Epithelial cell of prostate (primary cell): ENCODE data around the gene ABHD10.

ENCODE experiments used
- DNase-seq: peaks from one replicate; pipeline ENCODE4 v3.0.0-alpha.2; 2011; ENCODE audit warnings: low read depth, low spot score
- H3K27ac ChIP-seq: fragments of 450-650 bp; 2 replicates; pipeline ENCODE4 v1.5.1; 2017; ENCODE audit warnings: mild to moderate bottlenecking

The ABHD10 gene

GRCh38 chr3:111998636-111999483 is 20.0 kb downstream of the ABHD10 start, which contains the start of gene TAGLN3:
TSS of gene TAGLN3 (plus strand) at chr3:111998922. CDS start at chr3:111999423, 501 bp downstream.
- peak within 1 kb of the TSS; percentile 4 for H3K27ac ChIP-seq
- no peak for DNase-seq

GRCh38 chr3:111999484-112000324 is 20.9 kb downstream of the ABHD10 start:
- DNase-seq = no peak
- peak overlapping the region; percentile 4 for H3K27ac ChIP-seq

GRCh38 chr3:112000367-112000771 is 21.5 kb downstream of the ABHD10 start:
- no peak for DNase-seq

DNA sequence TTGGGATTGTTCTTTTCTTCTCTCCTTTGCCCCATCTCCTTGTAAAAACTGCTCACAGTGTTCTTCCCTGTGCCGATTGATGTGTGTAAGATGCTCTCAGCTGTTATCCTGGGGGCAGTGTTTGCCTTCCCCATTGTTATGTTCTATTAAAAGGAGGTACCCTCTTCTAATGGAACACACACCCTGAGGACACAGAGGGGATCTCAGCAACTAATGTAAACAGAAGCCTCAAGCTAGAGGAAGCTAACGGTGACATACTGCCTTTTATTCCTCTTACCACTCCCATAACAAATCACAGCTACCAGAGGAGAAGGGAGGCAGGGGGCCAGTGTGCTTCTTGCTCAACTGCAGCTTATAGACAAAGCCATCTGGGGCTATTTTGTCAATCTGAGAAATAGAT is 22.1 kb downstream of the ABHD10 start:
- H3K27ac ChIP-seq = peak overlapping the region; percentile 79
- DNase-seq = no peak

More at GRCh38 chr3:112000367-112000771, 21.5 kb downstream of the ABHD10 start:
- no peak overlapping the region for H3K27ac ChIP-seq

DNA sequence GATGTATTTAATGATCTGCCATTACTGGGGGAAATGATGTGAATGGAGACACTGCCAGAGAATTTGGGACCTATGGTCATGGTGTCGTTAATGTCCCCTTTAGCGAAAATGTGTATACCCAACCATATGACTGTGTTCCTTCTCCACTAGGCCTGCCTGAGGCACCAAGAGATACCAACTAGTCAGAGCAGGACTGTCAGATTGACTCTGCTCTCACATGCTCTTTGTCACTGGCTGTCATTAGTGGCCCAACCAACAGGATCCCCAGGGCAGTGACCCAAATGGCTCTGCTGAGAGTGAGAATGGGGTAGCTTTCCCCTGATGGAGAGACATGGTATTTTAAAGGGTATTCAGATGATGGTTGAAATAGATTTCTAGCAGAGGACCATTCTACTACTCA is 22.7 kb downstream of the ABHD10 start:
- no peak for DNase-seq
- peak overlapping the region; percentile 79 for H3K27ac ChIP-seq

DNA sequence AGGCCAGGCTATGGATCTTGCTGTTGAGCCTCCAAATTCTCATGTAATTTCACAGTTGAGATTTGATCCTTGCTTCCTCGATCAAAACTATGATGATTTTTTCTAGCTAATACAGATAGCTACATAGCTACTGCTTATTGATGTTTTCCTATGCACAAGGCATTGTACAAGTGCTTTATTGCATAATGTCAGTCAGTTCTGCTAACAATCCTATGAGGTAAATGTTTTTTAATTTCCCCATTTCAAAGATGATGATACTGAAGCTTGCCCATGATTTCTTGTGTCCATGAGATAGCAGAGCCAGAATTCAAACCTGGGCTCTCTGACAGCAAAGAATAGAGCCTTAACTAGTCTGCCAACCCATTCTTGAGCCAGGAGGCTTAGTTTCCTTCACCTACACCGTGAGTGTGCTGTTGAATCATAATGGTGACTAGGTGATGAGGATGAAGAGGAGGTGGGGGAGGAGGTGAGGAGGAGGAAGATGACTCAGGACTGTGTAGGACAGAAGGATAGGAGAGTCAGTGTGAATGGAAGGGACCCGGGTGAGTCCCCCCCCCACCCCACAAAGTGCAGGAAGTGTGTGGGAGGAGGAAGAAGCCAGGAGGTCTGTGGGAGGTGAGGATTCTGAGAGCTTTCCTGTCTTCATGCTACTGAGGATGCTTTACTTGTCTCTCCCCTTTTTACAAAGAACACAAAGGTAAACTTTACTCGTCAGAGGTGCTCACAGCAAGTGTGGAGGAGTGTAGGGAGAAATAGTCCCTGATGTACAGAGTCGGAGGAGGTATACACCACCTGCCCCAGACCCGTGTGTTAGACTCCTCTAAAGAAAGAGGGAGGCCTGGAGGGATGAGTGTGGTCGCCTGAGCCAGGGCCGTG is 23.5 kb downstream of the ABHD10 start:
- peak overlapping the region; percentile 79 for H3K27ac ChIP-seq
- peak; percentile 84 for DNase-seq

DNA sequence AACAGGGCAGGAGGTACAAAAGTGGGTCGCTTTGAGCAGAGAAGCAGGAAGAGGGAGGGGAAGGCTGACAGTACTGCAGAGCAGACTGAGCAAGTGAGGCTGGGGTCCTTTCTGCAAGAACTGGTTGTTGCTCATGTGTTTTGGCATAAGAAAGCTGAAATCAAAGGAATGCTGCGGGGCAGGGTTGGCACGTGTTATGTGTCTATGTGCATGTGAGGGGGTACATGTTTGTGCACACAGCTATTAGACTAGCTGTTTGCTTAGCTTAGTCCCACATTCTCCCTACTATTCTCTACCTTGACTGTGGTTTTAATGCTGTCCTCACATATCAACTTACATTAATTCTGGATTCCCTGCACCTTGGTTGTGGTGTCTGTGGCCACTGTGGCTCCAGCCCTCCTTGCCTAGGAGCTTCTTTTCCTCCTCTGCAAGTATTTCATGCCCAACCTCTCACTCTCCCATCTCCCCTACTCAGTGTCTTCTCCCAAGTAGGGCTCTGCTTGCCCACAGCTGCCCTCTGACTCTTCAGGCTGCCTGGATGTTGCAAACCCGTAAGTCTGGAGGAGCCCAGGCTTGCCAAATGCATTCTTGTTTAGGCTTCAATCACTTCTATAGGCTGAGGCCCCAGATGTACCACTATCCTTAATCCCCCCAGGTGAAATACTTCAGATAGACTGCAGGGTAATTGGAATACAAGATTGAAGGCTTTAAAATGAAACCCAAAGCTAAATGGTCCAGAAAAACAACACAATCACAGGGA is 24.7 kb downstream of the ABHD10 start:
- peak overlapping the region; percentile 79 for H3K27ac ChIP-seq
- no peak for DNase-seq

DNA sequence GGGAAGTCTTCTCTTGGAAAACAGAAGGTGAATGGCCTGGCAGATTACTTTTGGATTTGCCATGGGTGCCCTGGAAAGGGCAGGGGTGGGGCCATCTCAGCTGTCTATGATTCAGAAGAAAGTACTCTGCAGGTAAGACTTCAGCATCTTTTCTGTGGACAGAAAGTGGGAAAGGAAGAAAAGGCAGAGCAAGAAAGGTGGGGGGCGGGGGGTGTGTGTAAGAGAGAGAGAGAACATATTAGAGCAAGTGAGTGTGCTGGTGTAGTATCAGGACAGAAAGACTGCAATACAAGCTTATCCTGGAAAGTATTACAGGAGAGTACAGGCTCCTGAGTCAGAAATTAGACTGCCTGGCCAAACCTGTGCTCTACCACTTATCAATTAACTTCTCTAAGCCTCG is 25.4 kb downstream of the ABHD10 start:
- DNase-seq = no peak
- peak overlapping the region; percentile 79 for H3K27ac ChIP-seq

DNA sequence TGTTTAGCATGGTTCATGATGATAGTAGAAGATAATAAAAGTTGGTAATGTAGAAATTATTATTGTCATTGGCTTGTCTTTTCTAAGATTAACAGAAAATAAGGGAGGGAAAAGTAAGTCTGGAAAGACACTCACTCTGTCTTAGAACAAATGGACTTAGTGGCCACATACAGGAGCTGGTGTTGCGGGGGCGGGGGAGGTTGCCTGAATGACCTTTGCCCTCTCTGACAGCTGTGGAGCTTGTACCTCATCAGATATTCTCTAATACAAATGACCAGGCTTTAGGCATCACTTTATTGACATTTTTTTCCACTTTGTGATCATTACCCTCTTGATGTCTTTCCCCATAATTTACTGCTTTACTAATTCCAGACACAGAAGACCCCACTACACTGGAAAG is 25.8 kb downstream of the ABHD10 start:
- H3K27ac ChIP-seq = peak overlapping the region; percentile 79
- no peak for DNase-seq

- no peak for DNase-seq
- peak overlapping the region; percentile 79 for H3K27ac ChIP-seq
Measured at GRCh38 chr3:112005091-112005672, 26.4 kb downstream of the ABHD10 start.

DNA sequence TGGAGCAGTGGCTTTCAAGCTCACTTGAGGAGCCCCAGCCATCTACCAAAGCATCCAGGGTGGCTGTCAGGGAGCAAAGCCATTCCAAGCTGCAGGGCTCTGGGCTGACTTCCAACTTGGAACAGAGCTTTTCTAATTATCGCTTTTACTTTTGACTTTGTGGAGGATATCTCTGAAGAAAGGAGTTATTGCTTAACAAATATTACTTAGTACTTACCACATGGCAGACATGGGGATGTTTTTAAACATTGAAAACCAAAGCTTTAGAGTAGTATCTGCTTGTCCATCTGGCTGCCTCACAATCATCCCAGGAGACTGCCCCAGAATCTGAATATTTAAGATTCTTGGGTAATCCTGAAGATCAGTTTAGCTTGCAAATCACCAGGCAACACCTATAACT is 28.8 kb downstream of the ABHD10 start:
- H3K27ac ChIP-seq = no peak overlapping the region
- DNase-seq = no peak

- H3K27ac ChIP-seq = no peak overlapping the region
- no peak for DNase-seq
Measured at GRCh38 chr3:112009670-112010069, 30.8 kb downstream of the ABHD10 start.

DNA sequence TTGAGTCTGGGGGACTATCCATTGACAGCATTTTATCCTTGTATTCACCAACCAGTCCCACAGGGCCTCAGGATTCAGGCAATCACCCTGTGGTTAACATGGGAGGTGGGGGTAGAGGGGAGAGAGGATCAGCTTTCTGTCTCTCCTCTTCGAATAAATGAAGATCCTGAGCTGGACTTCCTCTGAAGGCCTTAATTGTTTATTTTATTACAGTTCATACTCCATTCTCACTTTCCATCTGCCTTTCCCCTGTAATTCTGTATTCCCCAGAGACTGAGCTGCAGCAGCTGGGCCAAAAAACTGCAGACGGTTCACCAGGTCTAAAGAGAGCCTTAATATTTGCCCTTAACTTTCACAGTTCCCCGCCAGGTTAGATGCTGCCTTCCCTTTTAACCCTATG is 31.8 kb downstream of the ABHD10 start:
- no peak for DNase-seq
- no peak overlapping the region for H3K27ac ChIP-seq

DNA sequence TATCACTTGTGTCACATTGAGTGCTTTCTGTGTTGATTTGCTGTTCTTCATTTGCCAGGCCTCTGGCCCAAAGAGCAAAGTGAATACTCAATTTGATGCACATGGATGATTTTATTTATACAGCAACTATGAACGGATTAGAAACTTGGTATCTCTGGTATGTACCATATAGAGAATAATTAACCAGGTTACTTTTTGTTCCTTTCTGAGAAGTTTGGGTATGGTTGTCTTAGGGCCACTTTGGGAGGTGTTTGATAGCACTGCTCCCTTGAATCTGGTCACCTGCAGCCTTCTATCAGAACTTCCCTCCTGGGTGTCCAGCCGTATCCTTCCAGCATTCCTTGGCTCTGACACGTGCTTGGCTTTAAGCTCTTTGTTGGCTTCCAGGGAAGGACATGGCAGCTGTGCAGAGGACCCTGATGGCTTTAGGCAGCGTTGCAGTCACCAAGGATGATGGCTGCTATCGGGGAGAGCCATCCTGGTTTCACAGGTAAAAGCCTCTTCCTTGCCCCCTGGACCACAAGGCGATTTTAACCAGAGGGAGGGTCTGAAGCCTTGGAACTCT is 32.6 kb downstream of the ABHD10 start:
- no peak overlapping the region for H3K27ac ChIP-seq
- no peak for DNase-seq

GRCh38 chr3:112012205-112012992 is 33.6 kb downstream of the ABHD10 start:
- DNase-seq = no peak

DNA sequence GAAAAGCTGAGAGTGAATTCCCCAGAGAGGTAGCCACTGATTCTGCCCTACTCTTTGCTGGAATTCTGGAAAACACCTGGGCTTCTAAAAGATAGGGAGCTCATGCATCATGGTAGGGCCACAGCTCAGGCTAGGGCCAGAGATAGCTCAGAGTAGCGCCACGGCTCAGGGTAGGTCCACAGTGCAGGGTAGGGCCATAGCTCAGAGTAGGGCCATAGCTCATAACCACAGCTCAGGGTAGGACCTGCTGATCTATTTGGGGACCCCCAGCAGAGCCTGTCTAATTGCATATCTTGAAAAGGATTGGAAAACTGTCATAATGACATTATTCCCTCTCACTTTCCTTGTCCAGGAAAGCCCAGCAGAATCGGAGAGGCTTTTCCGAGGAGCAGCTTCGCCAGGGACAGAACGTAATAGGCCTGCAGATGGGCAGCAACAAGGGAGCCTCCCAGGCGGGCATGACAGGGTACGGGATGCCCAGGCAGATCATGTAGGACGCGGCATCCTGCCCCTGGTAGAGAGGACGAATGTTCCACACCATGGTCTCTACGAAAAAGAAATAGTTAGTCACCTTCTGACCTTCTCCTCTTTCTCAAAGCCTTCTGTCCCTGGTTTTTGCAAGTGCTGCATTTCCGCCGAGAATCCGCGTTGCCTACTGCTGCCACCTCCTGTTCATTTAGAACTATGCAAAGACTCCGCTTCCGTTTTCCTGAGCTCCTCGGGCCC is 34.4 kb downstream of the ABHD10 start:
- no peak for DNase-seq
- H3K27ac ChIP-seq = no peak overlapping the region

More at GRCh38 chr3:112012205-112012992, 33.6 kb downstream of the ABHD10 start:
- no peak overlapping the region for H3K27ac ChIP-seq

DNA sequence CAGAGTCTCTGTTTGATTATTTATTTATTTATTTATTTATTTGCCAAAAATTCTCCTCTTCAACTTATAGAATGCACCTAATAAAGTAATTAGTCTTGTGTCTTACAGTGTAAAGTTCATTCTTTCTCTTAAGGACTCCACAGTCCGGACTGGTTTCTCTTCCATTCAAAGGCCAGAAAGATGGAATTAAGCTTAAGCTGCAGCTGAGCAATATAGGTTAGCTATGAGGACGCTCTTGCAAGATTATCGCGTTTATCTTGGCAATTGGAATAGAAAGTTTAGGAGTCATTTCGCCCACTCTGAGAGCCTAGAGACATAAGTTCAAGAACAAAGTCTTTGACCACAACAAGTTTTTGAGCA is 34.9 kb downstream of the ABHD10 start:
- DNase-seq = no peak
- H3K27ac ChIP-seq = no peak overlapping the region
